Astrocyte of the spinal cord (primary cell): ENCODE measurements around the gene PRR18.
A peak's percentile ranks its signal among the peaks of the same experiment; 100 is the strongest.

Experiments
- DNase-seq: peaks from one replicate; pipeline ENCODE4 v3.0.0; 2011; ENCODE audit warnings: low read depth, low spot score
- H3K4me3 ChIP-seq: 2 replicates; pipeline ENCODE4 v1.5.1; 2011; ENCODE audit warnings: low read depth, mild to moderate bottlenecking, low read length, moderate library complexity
- in situ Hi-C: cut with HindIII; loops from 2 replicates; pipeline ENCODE4 v1.10.0; 2017; ENCODE audit warnings: low sequenced_read_pairs
- TF ChIP-seq, protein P1 (sequence below): IDR thresholded peaks from 2 replicates; pipeline ENCODE4 v1.5.1; 2012; ENCODE audit warnings: low read depth, mild to moderate bottlenecking, low read length, inconsistent platforms

The PRR18 gene

DNA sequence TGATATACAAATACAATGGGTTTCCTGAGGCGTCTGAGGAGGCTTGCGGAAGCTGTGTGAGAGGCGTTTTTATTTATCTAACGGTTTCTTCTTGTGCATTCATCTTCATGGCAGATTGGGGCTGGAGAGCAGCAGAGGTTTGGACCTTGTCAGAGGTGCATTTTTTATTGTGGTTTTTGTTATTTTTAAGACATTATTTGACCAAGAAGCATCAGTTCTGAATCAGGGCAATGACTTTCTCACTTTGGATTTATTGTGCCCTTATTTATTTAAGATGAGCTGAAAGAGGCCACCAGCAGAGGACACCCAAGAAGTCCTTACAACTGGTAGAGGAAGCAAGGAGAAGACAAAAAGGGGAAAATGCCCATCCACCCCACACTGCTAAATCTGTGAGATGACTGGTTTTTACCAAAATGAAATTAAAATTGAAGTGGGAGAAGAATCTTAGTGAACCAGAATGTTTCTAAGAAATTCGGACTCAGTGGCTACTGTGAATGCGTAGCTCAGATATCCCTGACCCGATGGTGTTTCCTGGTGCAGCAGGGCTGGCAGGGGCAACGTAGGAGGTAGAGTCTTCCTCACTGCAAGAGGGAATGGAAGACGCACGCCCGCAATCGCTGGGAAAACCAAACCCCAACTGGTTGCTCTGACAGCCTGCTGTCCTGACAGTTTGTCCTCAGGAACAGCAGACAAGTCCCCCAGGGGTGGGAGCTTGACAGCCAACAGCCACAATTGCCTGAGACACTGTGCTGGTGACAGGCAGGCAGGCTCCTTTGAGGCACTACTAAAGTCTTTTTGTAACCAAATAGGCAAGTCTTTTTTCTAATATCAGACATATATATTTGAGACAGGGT lies 14.2 kb downstream of the PRR18 start:
- DNase-seq, result no peak
- in situ Hi-C loops, result no loop called here
- H3K4me3 ChIP-seq, result no peak overlapping the region
- TF ChIP-seq, protein P1, sequence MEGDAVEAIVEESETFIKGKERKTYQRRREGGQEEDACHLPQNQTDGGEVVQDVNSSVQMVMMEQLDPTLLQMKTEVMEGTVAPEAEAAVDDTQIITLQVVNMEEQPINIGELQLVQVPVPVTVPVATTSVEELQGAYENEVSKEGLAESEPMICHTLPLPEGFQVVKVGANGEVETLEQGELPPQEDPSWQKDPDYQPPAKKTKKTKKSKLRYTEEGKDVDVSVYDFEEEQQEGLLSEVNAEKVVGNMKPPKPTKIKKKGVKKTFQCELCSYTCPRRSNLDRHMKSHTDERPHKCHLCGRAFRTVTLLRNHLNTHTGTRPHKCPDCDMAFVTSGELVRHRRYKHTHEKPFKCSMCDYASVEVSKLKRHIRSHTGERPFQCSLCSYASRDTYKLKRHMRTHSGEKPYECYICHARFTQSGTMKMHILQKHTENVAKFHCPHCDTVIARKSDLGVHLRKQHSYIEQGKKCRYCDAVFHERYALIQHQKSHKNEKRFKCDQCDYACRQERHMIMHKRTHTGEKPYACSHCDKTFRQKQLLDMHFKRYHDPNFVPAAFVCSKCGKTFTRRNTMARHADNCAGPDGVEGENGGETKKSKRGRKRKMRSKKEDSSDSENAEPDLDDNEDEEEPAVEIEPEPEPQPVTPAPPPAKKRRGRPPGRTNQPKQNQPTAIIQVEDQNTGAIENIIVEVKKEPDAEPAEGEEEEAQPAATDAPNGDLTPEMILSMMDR, result no peak

DNA sequence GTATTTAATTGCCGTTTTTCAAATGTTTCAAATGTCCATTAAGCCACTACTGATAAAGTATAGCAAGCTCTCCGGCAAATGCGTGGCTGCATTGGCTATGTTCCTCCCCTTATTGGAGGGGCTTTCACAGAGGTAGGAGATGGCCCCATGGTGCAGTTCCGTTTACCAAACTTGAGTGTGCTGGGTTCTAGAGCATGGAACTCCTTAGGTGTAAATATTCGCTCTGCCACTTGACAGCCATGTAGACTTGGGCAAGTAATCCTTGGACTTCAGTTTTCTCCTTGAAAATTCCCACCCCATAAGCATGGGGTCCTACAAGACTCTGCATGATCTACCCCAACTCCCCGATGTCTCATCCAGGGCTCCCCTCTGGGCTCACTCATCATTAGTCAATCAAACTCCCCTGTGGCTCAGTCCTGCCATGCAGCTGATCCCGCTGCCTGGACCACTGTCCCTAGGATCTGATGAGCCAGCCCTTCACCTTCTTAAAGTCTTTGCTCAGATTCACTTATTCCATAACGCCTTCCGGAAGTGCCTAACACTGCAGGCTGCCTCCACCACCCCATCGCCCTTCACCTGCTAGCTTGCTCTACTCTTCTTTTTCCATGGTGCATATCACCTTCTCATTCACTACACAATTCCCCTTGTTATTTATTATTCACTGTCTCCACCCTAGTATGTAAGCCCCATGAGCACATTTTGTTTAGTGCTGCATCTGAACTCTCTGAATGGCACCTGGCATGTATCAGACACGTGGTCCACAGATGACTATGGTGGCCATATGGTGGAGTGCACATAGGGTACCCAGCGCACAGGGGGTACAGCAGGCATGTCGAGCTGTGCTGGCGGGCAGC lies 18.8 kb downstream of the PRR18 start:
- in situ Hi-C loops, result no loop called here
- DNase-seq, result no peak
- H3K4me3 ChIP-seq, result no peak overlapping the region
- TF ChIP-seq, protein P1, result no peak

GRCh38 chr6:166286839-166287271 lies 21.3 kb downstream of the PRR18 start:
- no peak overlapping the region for H3K4me3 ChIP-seq
- TF ChIP-seq, protein P1, result no peak
- in situ Hi-C loops, result no loop called here
- no peak for DNase-seq

DNA sequence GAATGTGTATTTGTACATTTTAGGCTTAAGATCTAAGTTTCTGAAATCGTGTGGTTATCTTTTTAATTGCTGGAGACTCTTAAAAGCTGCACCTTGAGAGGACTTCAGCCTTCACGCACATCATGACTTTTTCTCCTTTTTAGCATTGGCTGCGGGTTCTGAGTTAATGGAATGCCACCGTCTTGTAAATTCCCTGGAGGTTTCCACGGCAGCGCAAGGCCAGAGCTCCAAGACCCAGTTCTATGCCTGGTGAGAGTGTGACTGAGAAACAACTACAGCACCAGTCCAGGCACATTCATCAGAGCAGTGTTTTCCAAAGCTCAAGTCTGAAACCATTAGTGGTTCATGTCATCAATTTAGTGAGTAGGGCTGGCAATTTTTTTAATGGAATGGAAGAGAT lies 23.0 kb downstream of the PRR18 start:
- TF ChIP-seq, protein P1, result no peak
- no peak overlapping the region for H3K4me3 ChIP-seq
- in situ Hi-C loops, result no loop called here
- DNase-seq, result no peak

GRCh38 chr6:166284640-166285039 lies 23.6 kb downstream of the PRR18 start:
- in situ Hi-C loops, result no loop called here
- TF ChIP-seq, protein P1, result no peak
- no peak overlapping the region for H3K4me3 ChIP-seq
- DNase-seq, result no peak

DNA sequence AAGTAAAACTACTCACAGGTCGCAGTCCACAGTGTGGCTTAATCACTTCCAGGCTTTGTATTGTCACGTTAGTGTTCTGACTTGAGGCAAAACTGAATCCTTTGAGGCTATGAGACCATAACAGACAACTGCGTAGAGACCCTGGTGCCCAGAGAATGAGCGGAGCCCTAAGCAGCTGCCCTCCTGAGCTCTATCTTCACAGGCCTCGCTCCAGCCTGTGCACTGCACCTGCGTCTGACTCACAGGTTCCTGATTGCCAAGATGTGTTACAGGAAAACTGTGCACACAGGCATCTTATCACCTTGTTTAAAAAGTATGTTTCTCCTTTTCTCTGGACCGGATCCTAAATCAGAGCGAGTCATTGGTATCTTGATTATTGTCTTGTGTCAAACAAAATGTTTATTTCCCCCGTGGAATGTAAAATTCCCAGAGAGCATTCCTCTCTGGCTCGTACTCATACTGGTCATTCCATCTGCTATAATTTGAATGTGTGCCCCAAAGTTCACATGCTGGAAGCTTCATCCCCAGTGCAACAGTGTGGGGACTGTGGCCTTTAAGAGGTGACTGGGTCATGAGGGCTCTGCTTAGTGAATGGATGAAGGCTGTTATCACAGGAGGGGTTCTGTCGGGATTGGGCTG lies 25.7 kb downstream of the PRR18 start:
- DNase-seq, result peak; percentile 1
- no peak overlapping the region for H3K4me3 ChIP-seq
- in situ Hi-C loops, result no loop called here
- TF ChIP-seq, protein P1, result no peak
